ENCODE data around the gene APBA1. TPM values are rescaled to one million over a fixed set of nuclear protein-coding genes. Genes with fewer than 3 reads are reported as not detected.

The APBA1 gene
- total RNA-seq, 1 donor from 2014 or later, result 1.9 TPM

DNA sequence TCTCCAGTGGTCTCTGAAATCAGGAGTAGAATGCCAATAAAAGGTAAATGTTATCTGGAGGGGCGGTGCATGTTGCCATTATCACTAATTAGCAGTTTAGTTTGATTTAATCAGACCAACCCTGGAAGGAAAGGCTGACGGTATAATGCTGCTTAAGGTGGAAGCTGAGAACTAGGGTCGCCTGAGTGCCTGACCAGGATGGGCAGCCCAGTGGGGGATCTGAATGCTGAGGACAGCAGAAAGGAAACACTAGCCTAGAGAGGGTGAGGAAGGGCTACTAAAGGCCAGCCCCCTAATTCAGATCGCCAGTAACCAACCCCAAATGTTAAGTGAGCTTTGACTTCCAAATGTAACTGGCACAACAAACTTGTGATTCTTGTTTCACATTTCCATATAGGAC is 172.2 kb downstream of the APBA1 start:
- intact Hi-C loops (cut with DNase I), result no loop called here
- no peak for DNase-seq (ENCODE audit: low spot score)

DNA sequence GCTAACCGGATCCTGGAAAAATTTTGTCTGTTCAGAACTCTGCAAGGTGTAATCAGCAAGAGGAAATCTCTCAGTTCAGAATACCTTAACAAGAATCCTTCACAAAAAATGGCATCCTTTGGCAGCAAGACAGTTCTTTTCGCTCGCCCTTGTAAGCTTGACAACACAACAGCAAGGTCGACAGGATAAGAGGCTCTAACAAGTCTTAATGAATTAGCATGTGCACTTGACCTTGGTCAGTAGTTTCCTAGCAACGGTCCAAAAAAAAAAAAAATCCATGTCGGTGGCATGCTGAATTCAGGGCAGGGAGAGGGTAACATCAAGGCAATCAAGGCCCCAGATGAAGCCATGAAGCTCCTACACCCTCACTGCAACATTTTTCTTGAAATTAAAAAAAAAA is 172.8 kb downstream of the APBA1 start:
- intact Hi-C loops (cut with DNase I), result no loop called here
- no peak for DNase-seq (ENCODE audit: low spot score)

DNA sequence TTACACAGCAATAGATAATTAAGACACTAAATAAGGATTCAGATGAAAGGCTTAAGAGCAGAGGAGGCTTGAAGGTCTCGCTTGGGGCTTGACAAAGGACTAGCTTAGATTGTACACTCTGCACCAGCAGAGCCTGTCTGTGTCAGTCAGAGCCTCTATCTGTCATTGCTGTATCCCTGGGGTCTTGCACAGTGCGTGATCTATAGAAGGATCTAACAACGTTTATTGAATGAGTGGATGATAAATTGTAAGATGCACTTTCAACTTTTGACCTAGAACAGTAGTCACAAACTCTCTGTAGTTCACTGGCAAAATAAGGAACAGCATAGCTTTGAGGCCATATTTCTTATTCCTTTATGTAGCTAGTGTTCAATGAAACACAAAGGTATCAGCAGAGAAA is 173.7 kb downstream of the APBA1 start:
- no peak for DNase-seq (ENCODE audit: low spot score)
- intact Hi-C loops (cut with DNase I), result no loop called here

DNA sequence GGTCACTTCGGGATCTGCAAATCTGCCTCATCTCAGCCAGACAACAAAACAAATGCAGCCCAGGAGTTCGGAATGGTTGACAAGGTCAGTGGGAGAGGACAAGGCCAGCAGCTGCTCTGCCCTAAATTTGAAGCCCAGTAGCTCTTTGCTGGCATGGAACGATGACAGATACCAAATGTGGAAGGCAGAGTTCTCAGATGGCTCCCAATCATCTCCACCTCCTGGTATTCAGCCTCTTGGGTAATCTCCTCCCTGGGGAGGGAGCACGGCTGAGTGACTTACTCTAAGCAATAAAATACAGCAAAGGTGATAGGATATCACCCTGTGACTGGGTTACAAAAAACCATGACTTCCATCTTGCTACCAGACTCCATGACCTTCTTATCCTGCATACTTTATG is 174.4 kb downstream of the APBA1 start:
- DNase-seq (ENCODE audit: low spot score), result no peak
- intact Hi-C loops (cut with DNase I), result no loop called here

DNA sequence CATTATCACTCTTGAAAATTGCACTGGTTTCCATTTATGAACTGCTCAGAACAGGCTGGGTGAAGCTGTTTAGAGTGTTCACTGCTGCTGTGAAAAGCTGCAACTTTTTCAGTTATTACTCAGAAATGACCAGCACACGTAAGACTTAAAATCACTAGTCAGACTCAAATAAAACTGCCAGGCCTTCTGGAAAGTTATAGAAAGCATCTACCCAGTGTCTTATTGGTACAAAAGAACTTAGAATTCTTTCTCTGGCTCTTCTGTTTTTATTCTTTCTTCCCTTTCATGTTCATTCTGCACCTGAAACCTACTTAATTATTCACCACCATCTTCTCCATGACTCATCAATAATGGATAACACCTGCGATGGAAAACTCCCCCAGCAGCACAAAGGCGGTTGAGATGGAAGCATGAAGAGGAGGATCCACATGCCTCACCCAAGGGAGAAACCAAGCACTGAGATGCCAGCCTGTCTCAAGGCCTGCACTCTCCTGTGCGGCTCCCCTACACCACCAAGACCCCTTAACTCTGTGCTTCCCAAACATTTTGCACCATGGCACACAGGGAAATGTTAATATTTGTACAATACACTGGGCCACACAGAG is 175.2 kb downstream of the APBA1 start:
- intact Hi-C loops (cut with DNase I), result no loop called here
- DNase-seq (ENCODE audit: low spot score), result no peak

DNA sequence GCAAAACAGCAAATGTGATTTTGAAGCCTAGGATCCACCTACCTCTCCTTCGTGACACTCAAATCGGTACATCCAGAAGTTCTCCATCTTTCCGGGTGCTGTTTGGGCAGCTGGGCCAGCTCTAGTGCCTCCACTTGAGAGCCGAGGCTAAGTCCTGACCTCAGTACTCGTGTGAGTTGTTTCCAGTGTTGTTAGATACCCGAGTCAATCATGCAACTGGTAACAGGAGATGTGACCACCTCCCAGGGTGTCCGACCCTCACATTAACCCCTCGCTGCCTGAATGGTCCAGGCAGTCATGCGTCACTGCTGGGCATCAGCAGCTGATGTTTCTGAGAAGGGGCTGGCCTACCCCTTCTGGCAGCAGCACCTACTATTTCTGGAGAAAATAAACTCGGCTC is 176.9 kb downstream of the APBA1 start:
- no peak for DNase-seq (ENCODE audit: low spot score)
- intact Hi-C loops (cut with DNase I), result no loop called here

DNA sequence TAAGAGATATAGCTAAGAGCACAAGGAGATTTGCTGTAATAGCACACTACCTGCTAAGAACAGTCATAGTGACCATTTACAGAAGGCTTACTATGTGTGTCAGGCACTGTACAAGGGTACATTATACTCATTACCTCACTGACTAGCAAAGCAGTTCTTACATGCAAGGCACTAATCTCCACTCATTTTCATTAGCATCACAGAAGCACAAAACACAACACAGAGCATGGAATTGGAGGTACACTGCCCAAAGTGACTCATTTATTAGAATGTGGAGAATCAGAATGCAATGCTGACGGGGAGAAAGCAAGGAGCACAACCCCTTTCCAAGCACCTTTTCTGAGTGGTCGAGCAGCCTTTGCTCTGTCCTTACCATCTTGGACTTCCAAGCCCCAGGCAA is 177.4 kb downstream of the APBA1 start:
- intact Hi-C loops (cut with DNase I), result no loop called here
- DNase-seq (ENCODE audit: low spot score), result no peak

DNA sequence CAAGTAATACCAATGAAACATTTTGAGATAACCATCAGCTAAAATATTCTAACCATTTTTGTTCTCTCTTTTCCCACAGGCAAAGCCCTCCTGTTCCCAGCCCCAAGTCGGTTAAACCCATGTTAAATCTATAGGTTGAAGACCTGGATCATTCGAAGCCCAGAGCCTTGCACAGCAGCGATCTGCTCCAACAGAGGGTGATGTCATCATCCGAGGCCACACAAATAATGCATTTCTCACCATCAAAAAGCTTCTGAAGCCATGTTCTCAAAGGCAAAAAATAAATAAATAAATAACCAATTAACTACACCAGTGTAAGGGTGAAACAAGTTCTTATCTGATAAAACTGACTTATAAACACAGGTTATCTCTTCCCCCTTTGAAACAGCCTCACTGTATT is 178.0 kb downstream of the APBA1 start:
- intact Hi-C loops (cut with DNase I), result no loop called here
- DNase-seq (ENCODE audit: low spot score), result no peak

DNA sequence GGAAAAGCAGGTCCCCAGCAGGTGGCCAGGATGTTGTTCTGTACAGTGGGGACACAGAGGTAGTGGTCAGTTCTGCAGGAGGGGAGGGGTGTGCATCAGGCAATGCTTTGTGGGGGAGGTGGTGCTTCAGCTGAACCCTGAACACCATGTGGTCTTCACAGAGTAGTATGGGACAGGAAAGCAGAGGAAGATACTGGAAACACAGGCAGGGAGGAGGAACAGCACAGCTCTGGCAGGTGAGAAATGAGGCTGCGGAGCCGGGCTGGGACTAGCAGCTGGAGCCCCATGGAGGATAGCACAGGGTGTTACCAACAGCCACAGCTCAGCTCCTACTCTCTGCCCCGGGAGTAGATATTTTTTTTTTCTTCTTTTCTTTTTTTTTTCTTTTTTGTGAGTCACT is 185.7 kb downstream of the APBA1 start:
- intact Hi-C loops (cut with DNase I), result no loop called here
- no peak for DNase-seq (ENCODE audit: low spot score)

DNA sequence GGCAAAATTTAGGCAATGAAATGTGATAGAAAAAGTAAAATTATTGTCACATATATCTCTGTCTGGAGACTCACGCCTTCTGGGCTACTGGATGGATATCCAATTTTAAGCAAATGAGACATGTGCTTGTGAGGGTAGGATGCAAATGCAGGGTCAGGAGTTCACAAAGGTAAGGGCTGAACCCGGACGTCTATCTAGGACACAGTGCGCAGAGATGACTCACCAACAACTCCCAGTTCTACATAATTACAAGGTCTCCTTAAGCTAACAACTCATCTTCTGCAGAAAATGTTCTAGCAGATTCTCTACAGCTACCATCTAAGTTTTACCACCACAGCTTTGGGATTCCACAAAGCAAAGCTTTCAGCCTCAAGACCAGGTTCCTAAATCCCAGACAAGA is 186.7 kb downstream of the APBA1 start:
- DNase-seq (ENCODE audit: low spot score), result no peak

DNA sequence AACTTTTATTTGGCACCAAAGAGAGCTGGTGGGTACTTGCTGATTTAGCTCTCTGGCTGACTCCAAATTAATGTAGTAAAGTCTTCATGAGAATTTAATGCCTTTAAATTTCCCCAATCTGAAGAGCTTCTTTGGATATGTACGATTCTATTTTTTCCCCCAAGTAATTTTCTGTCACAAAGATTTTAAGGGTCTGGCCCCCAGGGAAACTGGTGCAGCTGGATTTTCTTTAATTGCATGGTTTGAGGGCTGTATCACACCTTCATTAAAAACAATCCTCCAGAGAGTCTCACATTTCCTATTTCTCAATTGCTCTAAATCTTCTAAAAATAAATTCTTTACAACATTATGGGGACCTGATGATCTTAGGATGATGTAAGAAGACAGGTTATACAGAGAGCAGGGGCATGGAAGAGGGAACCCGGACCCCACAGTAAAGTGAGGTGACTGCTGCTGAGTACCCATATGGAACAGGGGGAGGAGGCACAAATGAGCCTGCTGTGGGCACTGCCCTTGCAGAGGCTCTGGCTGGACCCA is 188.2 kb downstream of the APBA1 start:
- intact Hi-C loops (cut with DNase I), result no loop called here
- no peak for DNase-seq (ENCODE audit: low spot score)

More for the DNA sequence above, 186.7 kb downstream of the APBA1 start:
- intact Hi-C loops (cut with DNase I), result no loop called here

DNA sequence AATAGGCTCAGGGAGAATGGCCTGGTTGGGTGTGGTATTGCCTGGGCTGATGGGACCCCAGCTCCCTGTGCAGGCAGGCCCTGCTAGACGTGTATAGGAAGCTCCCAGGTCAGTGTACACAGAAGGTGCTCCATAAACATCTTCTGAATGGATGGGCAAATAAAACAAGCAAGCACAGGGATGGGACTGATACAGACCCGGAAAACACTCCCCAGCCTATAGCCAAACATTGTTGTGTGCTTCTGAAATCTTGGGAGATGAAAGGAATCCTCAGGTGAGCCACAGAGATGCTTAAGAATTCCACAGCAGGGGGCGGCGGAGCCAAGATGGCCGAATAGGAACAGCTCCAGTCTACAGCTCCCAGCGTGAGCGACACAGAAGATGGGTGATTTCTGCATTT is 195.4 kb downstream of the APBA1 start:
- intact Hi-C loops (cut with DNase I), result no loop called here
- DNase-seq (ENCODE audit: low spot score), result no peak

DNA sequence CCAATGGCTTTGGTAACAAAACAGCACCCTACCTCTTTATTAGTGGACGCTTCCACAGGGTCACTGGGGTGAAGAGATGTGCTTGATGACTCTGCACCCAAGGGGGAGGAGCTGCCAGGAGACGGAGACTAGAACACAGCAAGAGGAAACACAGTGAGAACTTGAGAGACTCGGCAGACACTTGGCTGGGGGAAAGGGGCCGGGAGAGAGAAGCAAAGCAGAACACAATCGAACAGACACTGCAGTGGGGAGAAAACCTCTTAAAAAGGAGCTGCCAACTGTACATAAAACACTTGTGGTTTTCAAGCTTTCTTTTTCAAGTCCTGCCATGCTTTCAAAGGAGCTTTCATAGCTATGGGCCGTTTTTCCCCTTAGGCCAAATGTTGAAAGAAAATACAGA is 196.2 kb downstream of the APBA1 start:
- intact Hi-C loops (cut with DNase I), result no loop called here
- no peak for DNase-seq (ENCODE audit: low spot score)

DNA sequence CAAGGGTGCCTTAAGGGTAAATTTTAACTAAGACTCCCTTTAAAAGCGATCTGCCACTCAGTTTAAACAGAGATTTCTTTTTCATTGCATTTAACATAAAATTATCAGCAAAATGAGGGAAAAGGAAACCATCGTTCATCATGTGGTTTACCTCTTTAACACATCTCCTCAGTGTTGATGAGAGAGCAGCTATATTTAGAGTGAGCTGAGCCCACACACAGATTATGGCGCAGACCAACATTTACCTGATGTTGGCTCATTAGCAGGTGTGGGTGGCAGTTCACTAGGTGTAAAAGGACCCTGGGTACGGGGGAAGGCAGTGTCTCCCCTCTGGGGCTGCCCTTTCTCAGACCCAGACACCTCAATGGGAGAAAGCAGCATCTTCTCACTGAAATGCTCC is 197.3 kb downstream of the APBA1 start:
- intact Hi-C loops (cut with DNase I), result no loop called here
- DNase-seq (ENCODE audit: low spot score), result no peak

DNA sequence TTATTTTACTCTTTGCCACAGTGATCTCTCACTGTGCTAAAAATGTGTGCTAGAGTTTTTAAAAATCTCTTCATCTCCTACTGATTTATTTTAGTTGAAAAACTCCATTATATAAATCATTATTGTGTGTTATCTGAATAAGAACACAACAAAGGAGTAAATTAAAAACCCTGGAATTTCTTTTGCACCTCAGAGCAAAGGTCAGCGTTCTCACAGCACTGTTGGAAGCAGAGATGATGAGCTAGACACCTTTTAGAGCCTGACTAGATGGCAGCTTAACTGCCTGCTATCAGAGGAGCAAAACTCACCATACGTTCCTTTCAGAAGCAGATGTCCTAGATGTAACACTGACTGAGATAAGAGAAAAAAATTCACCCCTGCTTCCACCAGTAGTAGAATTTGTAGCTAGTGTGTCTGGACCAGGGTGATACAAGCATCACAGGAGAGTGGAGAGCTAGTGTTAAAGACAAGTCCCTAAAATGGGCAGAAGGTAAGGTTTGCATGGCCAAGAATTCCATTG is 200.0 kb downstream of the APBA1 start:
- intact Hi-C loops (cut with DNase I), result no loop called here
- DNase-seq (ENCODE audit: low spot score), result no peak

DNA sequence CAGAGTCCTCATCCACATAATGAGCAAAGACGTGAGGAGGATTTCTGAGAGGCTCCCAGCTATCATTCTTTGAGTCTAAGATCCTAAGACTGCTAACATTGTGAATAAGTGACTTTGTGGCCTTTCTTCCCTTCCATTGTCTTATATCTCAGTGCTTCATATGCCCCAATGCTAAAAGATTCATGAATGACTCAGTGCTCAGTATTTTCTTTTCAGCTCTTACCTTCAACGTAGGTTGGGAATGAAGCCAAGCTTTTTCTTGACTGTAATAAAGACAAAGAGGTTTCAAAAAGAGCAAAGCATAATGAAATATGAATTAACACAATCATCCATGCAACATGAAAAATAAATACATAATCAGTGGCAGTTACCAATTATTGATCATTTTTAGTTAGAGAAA is 200.7 kb downstream of the APBA1 start:
- intact Hi-C loops (cut with DNase I), result no loop called here
- no peak for DNase-seq (ENCODE audit: low spot score)

DNA sequence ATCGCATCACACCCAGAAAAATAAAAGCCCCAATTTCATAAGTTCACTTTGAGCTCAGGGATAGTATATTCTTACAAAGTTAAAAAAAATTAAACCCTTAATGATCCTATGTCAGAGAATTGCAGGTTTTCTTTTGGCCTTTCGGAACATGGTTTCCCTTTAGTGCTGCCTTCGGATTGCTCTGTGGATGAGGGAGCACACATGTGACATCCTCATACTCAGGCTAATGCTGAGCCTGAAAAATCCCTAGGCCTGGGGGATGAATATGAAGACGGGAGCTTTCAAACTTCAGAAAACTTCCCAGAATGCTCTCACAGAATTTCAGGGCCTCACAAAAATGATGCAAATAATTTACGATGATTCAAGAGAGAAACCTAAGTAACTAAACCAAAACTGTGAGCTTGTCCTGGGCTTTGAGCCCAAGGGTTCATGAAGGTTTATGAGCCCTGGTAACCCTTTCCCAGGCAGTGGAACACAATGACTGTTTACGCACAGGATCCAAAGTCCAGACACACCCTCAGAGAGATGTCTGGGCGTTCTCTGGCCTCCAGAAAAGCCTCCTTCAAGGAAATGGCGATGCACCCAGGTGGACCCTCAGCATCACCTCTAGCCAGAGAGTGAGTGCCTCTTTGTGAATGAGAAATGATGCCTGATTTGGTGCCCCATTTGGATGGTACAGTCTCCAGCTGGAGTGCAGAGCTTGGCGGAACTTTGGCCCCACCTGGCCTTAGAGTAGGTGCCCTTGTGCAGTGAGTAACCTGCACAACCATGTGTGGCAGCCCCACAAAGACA is 201.8 kb downstream of the APBA1 start:
- intact Hi-C loops (cut with DNase I), result no loop called here
- DNase-seq (ENCODE audit: low spot score), result no peak

DNA sequence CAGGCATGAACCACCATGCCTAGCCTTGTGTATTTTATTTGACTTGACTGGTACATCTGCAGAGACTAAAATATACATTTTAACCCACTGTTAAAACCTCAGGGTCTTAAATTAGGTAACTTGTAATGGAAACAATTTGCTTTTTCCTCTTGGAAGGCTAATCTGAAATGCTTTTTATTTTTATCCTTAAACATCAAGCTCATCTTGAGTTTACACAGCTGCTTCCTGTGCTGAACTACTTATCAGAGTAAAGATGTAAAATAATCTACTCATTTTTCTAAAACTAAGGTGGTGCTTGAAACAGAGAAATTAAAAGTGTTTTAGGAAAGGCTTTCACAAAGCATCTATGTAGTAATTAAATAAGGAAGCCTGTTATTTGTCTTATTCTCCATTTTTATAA is 203.0 kb downstream of the APBA1 start:
- intact Hi-C loops (cut with DNase I), result no loop called here

DNA sequence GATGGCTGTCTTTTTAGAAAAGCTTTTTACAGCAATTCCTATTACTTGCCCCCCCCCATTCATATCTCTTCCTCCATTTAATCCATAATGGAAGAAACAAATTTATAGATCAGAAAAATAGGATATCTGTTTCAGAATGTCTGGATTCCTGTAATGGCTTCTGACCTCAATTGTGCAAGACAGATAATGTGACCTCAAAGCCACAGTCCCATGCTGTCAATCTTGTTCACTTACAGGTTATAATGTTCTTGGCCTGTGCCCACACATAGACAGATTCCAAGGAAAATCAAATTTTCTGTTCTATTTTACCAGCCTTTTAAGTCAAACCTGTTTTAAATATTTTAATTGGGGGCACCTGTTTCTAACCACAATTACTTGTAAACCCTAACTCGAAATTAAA is 203.8 kb downstream of the APBA1 start:
- intact Hi-C loops (cut with DNase I), result no loop called here
- DNase-seq (ENCODE audit: low spot score), result no peak

More for the DNA sequence above, 203.0 kb downstream of the APBA1 start:
- DNase-seq (ENCODE audit: low spot score), result no peak

DNA sequence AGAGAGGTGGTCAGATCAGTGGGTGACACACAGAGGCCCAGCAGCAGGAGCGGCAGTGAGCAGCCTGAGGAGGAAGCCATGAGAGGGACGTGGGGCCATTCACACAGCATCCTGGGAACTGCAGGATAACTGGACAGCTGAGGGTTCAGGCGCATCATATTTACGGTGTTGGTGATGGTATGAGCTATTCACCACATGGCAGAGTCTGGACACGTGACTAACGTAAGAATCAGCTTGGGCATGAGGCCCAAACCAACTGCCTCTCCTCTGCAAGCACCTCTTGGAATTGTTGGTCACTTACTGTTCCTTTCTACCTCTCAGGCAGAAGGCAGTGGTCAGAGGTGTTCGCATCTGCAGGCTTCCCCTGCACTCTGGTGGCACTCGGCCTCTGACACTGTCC is 206.0 kb downstream of the APBA1 start:
- no peak for DNase-seq (ENCODE audit: low spot score)
- intact Hi-C loops (cut with DNase I), result no loop called here

DNA sequence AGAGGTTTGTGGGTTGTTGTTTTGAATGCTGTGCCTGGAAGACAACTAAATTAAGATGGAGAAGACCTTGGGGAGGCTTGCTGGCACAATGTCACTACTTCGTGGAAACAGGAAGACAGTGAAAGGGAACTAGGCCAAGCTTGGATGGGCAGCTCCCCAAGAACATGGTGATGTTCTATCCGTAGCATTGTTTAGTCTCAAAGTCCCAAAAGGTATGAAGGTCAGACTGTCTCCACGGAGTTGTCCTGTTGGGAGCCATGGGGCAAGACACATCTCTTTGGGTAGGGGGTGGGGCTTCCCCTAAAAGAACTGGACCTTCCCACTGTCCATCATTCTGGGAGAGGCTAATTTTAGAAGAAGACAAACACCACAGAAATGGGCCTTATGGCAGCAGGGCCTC is 206.7 kb downstream of the APBA1 start:
- no peak for DNase-seq (ENCODE audit: low spot score)
- intact Hi-C loops (cut with DNase I), result no loop called here
